ENCODE data around the gene HOXC11.

The HOXC11 gene

GRCh38 chr12:53985994-53986685 is 13.2 kb downstream of the HOXC11 start:
- no peak for DNase-seq

- no peak for DNase-seq
Observed at GRCh38 chr12:53986686-53987483, 14.0 kb downstream of the HOXC11 start.

GRCh38 chr12:53987787-53988230 is 14.9 kb downstream of the HOXC11 start:
- no peak for DNase-seq

GRCh38 chr12:53988541-53989226 is 15.8 kb downstream of the HOXC11 start:
- no peak for DNase-seq

GRCh38 chr12:53989227-53990113 is 16.5 kb downstream of the HOXC11 start:
- no peak for DNase-seq

GRCh38 chr12:53990311-53991076 is 17.6 kb downstream of the HOXC11 start:
- peak in 1 of 2 experiments; percentile 93 for DNase-seq

- no peak for DNase-seq
Observed at GRCh38 chr12:53991077-53991460, 18.1 kb downstream of the HOXC11 start.

- no peak for DNase-seq
Observed at GRCh38 chr12:53992377-53992889, 19.5 kb downstream of the HOXC11 start.

- no peak for DNase-seq
Observed at GRCh38 chr12:53993162-53994008, 20.5 kb downstream of the HOXC11 start.

GRCh38 chr12:53994009-53994263 is 21.0 kb downstream of the HOXC11 start:
- no peak for DNase-seq

- DNase-seq: no peak
Observed at GRCh38 chr12:53994264-53995001, 21.5 kb downstream of the HOXC11 start.

- no peak for DNase-seq
Observed at GRCh38 chr12:53995002-53995377, 22.1 kb downstream of the HOXC11 start.

- DNase-seq: no peak
Observed at GRCh38 chr12:53995378-53996239, 22.7 kb downstream of the HOXC11 start.

- DNase-seq: no peak
Observed at GRCh38 chr12:53996240-53997203, 23.6 kb downstream of the HOXC11 start.

- no peak for DNase-seq
Observed at GRCh38 chr12:53997204-53998109, 24.5 kb downstream of the HOXC11 start.

GRCh38 chr12:53998110-53998899 is 25.4 kb downstream of the HOXC11 start:
- DNase-seq: no peak
